Activated CD4-positive, alpha-beta T cell treated with anti-CD3 and anti-CD28 coated beads for 36 hours (primary cell): ENCODE results near the gene SMO. TPM values are rescaled to one million over a fixed set of nuclear protein-coding genes. Genes with fewer than 3 reads are reported as not detected.

Source experiments
- ATAC-seq: fragments of 200-7000 bp; cut with Tn5 transposase; one replicate; pipeline ENCODE4 v1.10.0; 2021; ENCODE audit warnings: mild to moderate bottlenecking, moderate library complexity
- CTCF ChIA-PET: fragments of 350-600 bp; sonication (Branson Sonifier 250); formaldehyde crosslinking; loops from one replicate; lab custom pipeline; 2021; ENCODE audit warnings: antibody characterized with exemption; lab: Charles Lee
- POLR2A ChIA-PET: fragments of 350-600 bp; sonication (Branson Sonifier 250); formaldehyde crosslinking; loops from one replicate; lab custom pipeline; 2021; ENCODE audit warnings: antibody characterized with exemption, inconsistent platforms; lab: Charles Lee
- DNase-seq: peaks from one replicate; pipeline ENCODE4 v3.0.0-alpha.2; 2020
- H3K27ac Mint-ChIP-seq: one replicate; pipeline ENCODE4 v1.8.0; 2021; ENCODE audit warnings: mixed read lengths
- H3K27me3 Mint-ChIP-seq: one replicate; pipeline ENCODE4 v1.8.0; 2021; ENCODE audit warnings: mixed read lengths
- H3K36me3 Mint-ChIP-seq: one replicate; pipeline ENCODE4 v1.8.0; 2021; ENCODE audit warnings: low read depth, mixed read lengths
- H3K4me1 Mint-ChIP-seq: one replicate; pipeline ENCODE4 v1.8.0; 2021; ENCODE audit warnings: mixed read lengths
- H3K4me3 Mint-ChIP-seq: one replicate; pipeline ENCODE4 v1.8.0; 2021; ENCODE audit warnings: mild to moderate bottlenecking, moderate library complexity, mixed read lengths
- H3K9me3 Mint-ChIP-seq: one replicate; pipeline ENCODE4 v1.8.0; 2021; ENCODE audit warnings: low read depth, mixed read lengths
- intact Hi-C, 2 experiments: fragments of 100-400 bp; cut with DNase I in 1 of 2; cut with micrococcal nuclease in 1 of 2; formaldehyde crosslinking; loops; one replicate each; pipeline versions ENCODE4 v1.14.2 to v1.15.1; 2022 to 2024; cut with DNase I, micrococcal nuclease
- total RNA-seq, 2 experiments: library from RNA; stranded (reverse); gene quantifications; one replicate each; pipeline ENCODE4 v1.2.3, GENCODE V29; 2021

The SMO gene
- total RNA-seq, 2 experiments from 2014 or later, result 0.28 to 0.71 TPM

- H3K27me3 Mint-ChIP-seq, result no peaks in the 10 kb centered on the region
- H3K36me3 Mint-ChIP-seq, result no peaks in the 10 kb centered on the region
- peak overlapping the region; percentile 83 for H3K4me3 Mint-ChIP-seq
- POLR2A ChIA-PET, result interaction anchor here (1.7 kb wide), 1 partner anchor 13 kb away, joined by 3 read pairs; no protein-coding TSS in a partner anchor
- intact Hi-C loops, result loop anchor here (1.0 to 10.0 kb wide), 9 partner anchors 46 to 1879 kb away; partner anchors contain the start of genes METTL2B (in 1 of the 2), NRF1 (in 1 of the 2) and ZC3HC1 (in 1 of the 2)
- no peaks in the 10 kb centered on the region for H3K9me3 Mint-ChIP-seq
- DNase-seq, result peak; percentile 80
- CTCF ChIA-PET, result interaction anchor here (0.7 to 9.8 kb wide), 9 partner anchors 10 to 246 kb away, joined by 3 to 239 read pairs (median 5); no protein-coding TSS in a partner anchor
- ATAC-seq, result peak; percentile 48
- H3K4me1 Mint-ChIP-seq, result peaks cover 30% of the 10 kb centered on the region
- H3K27ac Mint-ChIP-seq, result peak overlapping the region; percentile 78
Measured at GRCh38 chr7:129225206-129225930, 36.9 kb downstream of the SMO start.

- ATAC-seq (no peak), DNase-seq (no peak)
- Mint-ChIP-seq H3K4me1 (peaks cover 30% of the 10 kb centered on the region), H3K36me3 (no peaks in the 10 kb centered on the region), H3K4me3 (peak overlapping the region; percentile 83), H3K9me3 (no peaks in the 10 kb centered on the region), H3K27ac (peak overlapping the region; percentile 78), H3K27me3 (no peaks in the 10 kb centered on the region)
- intact Hi-C loops, result loop anchor here (1.0 to 10.0 kb wide), 9 partner anchors 45 to 1879 kb away; partner anchors contain the start of genes METTL2B (in 1 of the 2), NRF1 (in 1 of the 2) and ZC3HC1 (in 1 of the 2)
- ChIA-PET CTCF (interaction anchor here (0.6 to 9.8 kb wide), 9 partner anchors 8 to 245 kb away, joined by 3 to 151 read pairs (median 5); no protein-coding TSS in a partner anchor), POLR2A (interaction anchor here (1.7 kb wide), 1 partner anchor 12 kb away, joined by 3 read pairs; no protein-coding TSS in a partner anchor)
Measured at GRCh38 chr7:129225931-129226572, 37.6 kb downstream of the SMO start.

- H3K9me3 Mint-ChIP-seq, result no peaks in the 10 kb centered on the region
- H3K4me1 Mint-ChIP-seq, result peaks cover 19% of the 10 kb centered on the region
- H3K36me3 Mint-ChIP-seq, result no peaks in the 10 kb centered on the region
- intact Hi-C loops, result loop anchor here (10.0 kb wide), 2 partner anchors 387 to 1877 kb away; partner anchors contain the start of gene NRF1 (in 1 of the 2)
- ATAC-seq, result no peak
- H3K4me3 Mint-ChIP-seq, result no peak overlapping the region
- no peak overlapping the region for H3K27ac Mint-ChIP-seq
- H3K27me3 Mint-ChIP-seq, result no peaks in the 10 kb centered on the region
- CTCF ChIA-PET, result interaction anchor here (1.3 to 3.1 kb wide), 3 partner anchors 10 to 44 kb away, joined by 6 to 14 read pairs (median 8); no protein-coding TSS in a partner anchor
- DNase-seq, result no peak
- POLR2A ChIA-PET, result interaction anchor here (0.8 kb wide), 1 partner anchor 11 kb away, joined by 3 read pairs; no protein-coding TSS in a partner anchor
Measured at GRCh38 chr7:129227646-129228578, 39.5 kb downstream of the SMO start.

GRCh38 chr7:129228633-129229032 lies 40.2 kb downstream of the SMO start:
- DNase-seq, result no peak
- intact Hi-C loops, result loop anchor here (10.0 kb wide), 2 partner anchors 386 to 1876 kb away; partner anchors contain the start of gene NRF1 (in 1 of the 2)
- no peaks in the 10 kb centered on the region for H3K27me3 Mint-ChIP-seq
- no peak overlapping the region for H3K4me3 Mint-ChIP-seq
- peaks cover 17% of the 10 kb centered on the region for H3K4me1 Mint-ChIP-seq
- no peaks in the 10 kb centered on the region for H3K36me3 Mint-ChIP-seq
- CTCF ChIA-PET, result interaction anchor here (1.3 to 3.1 kb wide), 3 partner anchors 11 to 43 kb away, joined by 6 to 14 read pairs (median 9); no protein-coding TSS in a partner anchor
- H3K27ac Mint-ChIP-seq, result no peak overlapping the region
- POLR2A ChIA-PET, result no interaction called here
- ATAC-seq, result no peak
- H3K9me3 Mint-ChIP-seq, result no peaks in the 10 kb centered on the region

- ATAC-seq (no peak), DNase-seq (no peak)
- H3K27me3 Mint-ChIP-seq, result no peaks in the 10 kb centered on the region
- no peaks in the 10 kb centered on the region for H3K36me3 Mint-ChIP-seq
- intact Hi-C loops, result no loop called here
- ChIA-PET POLR2A (no interaction called here), CTCF (interaction anchor here (1.3 to 5.5 kb wide), 3 partner anchors 13 to 107 kb away, joined by 3 to 31 read pairs (median 6); no protein-coding TSS in a partner anchor)
- no peak overlapping the region for H3K4me3 Mint-ChIP-seq
- H3K9me3 Mint-ChIP-seq, result no peaks in the 10 kb centered on the region
- H3K27ac Mint-ChIP-seq, result no peak overlapping the region
- peaks cover 2% of the 10 kb centered on the region for H3K4me1 Mint-ChIP-seq
Measured at GRCh38 chr7:129231666-129232065, 43.2 kb downstream of the SMO start.

- no peak for DNase-seq
- H3K4me1 Mint-ChIP-seq, result peaks cover 5% of the 10 kb centered on the region
- no peak for ATAC-seq
- no peaks in the 10 kb centered on the region for H3K36me3 Mint-ChIP-seq
- CTCF ChIA-PET, result interaction anchor here (0.8 to 2.0 kb wide), 7 partner anchors 10 to 289 kb away, joined by 3 to 7 read pairs (median 4); no protein-coding TSS in a partner anchor
- no peak overlapping the region for H3K27ac Mint-ChIP-seq
- H3K4me3 Mint-ChIP-seq, result no peak overlapping the region
- intact Hi-C loops, result no loop called here
- POLR2A ChIA-PET, result interaction anchor here (0.7 to 1.5 kb wide), 3 partner anchors 11 to 64 kb away, joined by 3 to 5 read pairs (median 3); partner anchors contain the start of gene AHCYL2
- H3K27me3 Mint-ChIP-seq, result no peaks in the 10 kb centered on the region
- H3K9me3 Mint-ChIP-seq, result no peaks in the 10 kb centered on the region
Measured at GRCh38 chr7:129238546-129238945, 50.1 kb downstream of the SMO start.

GRCh38 chr7:129240119-129240820 lies 51.8 kb downstream of the SMO start:
- DNase-seq, result no peak
- peaks cover under 1% of the 10 kb centered on the region for H3K9me3 Mint-ChIP-seq
- CTCF ChIA-PET, result no interaction called here
- peaks cover 2% of the 10 kb centered on the region for H3K36me3 Mint-ChIP-seq
- H3K4me1 Mint-ChIP-seq, result peaks cover 5% of the 10 kb centered on the region
- ATAC-seq, result no peak
- no peak overlapping the region for H3K27ac Mint-ChIP-seq
- intact Hi-C loops, result no loop called here
- POLR2A ChIA-PET, result no interaction called here
- H3K27me3 Mint-ChIP-seq, result no peaks in the 10 kb centered on the region
- no peak overlapping the region for H3K4me3 Mint-ChIP-seq

GRCh38 chr7:129244220-129244619 lies 55.8 kb downstream of the SMO start:
- peaks cover 3% of the 10 kb centered on the region for H3K9me3 Mint-ChIP-seq
- no peaks in the 10 kb centered on the region for H3K27me3 Mint-ChIP-seq
- intact Hi-C loops, result loop anchor here in 1 of 2 experiments (2.0 kb wide), 1 partner anchor 23 kb away; no protein-coding TSS in a partner anchor
- H3K4me1 Mint-ChIP-seq, result peaks cover 5% of the 10 kb centered on the region
- DNase-seq, result no peak
- no peak for ATAC-seq
- CTCF ChIA-PET, result interaction anchor here (0.6 to 1.4 kb wide), 2 partner anchors 26 to 80 kb away, joined by 3 read pairs; no protein-coding TSS in a partner anchor
- H3K36me3 Mint-ChIP-seq, result peaks cover 9% of the 10 kb centered on the region
- H3K27ac Mint-ChIP-seq, result no peak overlapping the region
- POLR2A ChIA-PET, result no interaction called here
- no peak overlapping the region for H3K4me3 Mint-ChIP-seq

GRCh38 chr7:129245533-129245932 lies 57.1 kb downstream of the SMO start:
- Mint-ChIP-seq H3K4me3 (no peak overlapping the region), H3K36me3 (peaks cover 9% of the 10 kb centered on the region), H3K9me3 (peaks cover 3% of the 10 kb centered on the region), H3K27me3 (no peaks in the 10 kb centered on the region), H3K27ac (no peak overlapping the region), H3K4me1 (no peaks in the 10 kb centered on the region)
- intact Hi-C loops, result loop anchor here in 1 of 2 experiments (2.0 kb wide), 1 partner anchor 21 kb away; no protein-coding TSS in a partner anchor
- ChIA-PET CTCF (no interaction called here), POLR2A (no interaction called here)
- ATAC-seq (no peak), DNase-seq (no peak)
